GM19193 (cell line): ENCODE measurements around the gene TOP3B.

Source experiments
- POLR2A ChIP-seq: IDR thresholded peaks from 4 replicates; pipeline ENCODE4 v1.6.1; 2011; ENCODE audit not compliant: insufficient read depth, insufficient read length; ENCODE audit errors: extremely low read depth

TOP3B gene

GRCh38 chr22:21975273-21975672 is 7.3 kb downstream of the TOP3B start:
- TF ChIP-seq POLR2A = no peak

DNA sequence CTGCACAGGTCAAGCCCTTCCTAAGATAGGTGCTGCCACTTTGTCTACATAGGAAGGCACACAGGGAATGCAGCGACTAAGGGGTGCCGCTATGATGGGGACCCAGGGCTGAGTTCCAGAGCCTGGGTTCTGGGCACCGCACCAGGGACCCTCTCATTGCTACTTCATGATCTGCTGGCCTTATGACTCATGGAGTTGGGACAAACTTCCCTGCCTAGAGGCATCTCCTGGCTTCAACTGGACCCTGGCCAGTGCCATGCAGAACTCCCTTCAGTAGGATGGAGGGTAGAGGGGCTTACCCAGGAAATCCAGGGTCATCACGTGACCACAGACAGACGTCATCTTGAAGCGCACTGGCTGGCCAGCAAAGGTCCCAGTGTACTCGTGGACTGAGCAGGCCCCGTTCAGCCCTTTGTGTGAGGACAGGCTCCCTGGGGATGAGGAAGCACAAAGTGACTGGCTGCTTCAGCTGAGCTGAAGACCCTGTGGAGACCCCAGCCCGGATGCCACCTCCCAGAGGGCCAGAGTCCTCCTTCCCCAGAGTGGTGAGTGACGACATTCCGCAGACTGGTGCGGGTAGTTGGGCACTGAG is 8.4 kb downstream of the TOP3B start:
- TF ChIP-seq POLR2A = no peak

DNA sequence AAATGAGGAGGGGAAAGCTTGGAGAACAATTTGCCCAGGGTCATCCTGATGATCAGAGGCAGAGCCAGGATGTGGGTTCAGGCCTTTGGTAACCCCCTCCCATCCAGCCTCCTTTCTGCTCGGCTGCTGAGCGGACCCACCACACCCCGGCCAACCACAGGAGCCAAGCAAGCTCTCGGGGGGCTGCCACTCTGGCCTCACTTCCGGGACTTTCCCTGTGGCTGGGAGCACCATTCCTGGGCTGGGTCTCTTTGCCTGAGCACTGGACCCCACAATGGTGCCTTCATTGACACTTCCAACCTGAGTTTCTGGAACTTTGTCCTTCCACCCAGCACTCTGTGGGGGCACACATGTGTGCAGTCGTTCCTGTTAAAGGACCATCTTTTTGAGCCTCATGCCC is 9.8 kb downstream of the TOP3B start:
- no peak for TF ChIP-seq POLR2A

- TF ChIP-seq POLR2A = no peak
These were observed 10.3 kb downstream of the TOP3B start for GRCh38 chr22:21972293-21972779.

DNA sequence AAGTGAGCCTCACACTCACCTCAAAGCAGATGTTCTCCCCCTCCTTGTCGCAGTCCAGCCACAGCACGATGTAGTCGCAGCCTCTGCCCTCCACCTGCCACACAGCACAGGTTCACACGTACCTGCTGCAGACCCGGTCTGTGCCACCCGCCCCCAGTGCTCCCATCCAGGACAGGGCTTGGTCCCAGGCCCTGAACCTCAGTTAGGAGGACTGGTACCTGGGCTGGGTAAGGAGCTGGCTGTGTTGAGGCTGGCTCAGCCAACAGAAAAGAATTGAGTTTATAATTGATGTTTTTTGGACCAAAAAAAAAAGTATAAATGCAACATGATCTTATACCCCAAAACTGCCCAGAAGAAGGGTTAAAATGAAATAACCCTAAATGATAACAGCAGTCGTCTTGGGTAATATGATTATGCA is 10.7 kb downstream of the TOP3B start:
- no peak for TF ChIP-seq POLR2A

- no peak for TF ChIP-seq POLR2A
These were observed 11.6 kb downstream of the TOP3B start for GRCh38 chr22:21970800-21971617.

DNA sequence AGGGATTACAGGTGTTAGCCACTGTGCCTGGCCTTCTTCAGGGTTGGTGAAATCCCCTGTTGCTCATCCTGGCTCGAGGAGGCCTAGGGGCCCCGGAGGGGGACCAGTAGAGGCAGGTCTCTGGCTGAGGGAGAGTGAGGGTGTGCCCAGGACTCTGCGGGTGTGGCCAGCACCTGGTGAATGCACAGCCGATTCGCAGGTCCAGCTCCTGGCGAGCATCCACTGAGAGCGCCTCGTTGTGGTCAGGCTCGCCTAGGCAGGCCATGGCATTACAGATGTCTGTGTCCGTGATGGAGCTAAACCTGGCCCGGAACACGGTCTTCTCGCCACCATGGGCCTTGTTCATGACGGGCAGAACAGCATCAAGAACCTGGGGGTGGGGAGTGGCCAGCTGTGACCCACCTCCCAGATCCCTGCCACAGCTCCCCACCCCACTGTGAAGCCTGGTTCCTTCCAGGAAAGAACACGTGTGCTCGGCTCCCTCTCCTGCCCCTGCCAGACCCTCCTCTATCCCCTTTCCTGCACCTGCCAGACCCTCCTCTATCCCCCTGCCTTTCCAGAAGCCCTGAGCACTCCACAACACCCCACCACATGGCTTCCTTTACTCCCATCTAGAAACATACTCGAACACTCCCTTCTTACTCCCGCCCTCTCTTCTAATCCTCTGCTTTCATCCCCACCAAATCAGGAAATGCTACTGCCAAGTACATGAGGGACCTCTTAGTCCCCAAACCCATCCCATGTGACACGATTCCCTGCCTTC is 12.4 kb downstream of the TOP3B start:
- no peak for TF ChIP-seq POLR2A

GRCh38 chr22:21968452-21969129 is 14.0 kb downstream of the TOP3B start:
- no peak for TF ChIP-seq POLR2A

- no peak for TF ChIP-seq POLR2A
These were observed 14.8 kb downstream of the TOP3B start for GRCh38 chr22:21967693-21968271.

DNA sequence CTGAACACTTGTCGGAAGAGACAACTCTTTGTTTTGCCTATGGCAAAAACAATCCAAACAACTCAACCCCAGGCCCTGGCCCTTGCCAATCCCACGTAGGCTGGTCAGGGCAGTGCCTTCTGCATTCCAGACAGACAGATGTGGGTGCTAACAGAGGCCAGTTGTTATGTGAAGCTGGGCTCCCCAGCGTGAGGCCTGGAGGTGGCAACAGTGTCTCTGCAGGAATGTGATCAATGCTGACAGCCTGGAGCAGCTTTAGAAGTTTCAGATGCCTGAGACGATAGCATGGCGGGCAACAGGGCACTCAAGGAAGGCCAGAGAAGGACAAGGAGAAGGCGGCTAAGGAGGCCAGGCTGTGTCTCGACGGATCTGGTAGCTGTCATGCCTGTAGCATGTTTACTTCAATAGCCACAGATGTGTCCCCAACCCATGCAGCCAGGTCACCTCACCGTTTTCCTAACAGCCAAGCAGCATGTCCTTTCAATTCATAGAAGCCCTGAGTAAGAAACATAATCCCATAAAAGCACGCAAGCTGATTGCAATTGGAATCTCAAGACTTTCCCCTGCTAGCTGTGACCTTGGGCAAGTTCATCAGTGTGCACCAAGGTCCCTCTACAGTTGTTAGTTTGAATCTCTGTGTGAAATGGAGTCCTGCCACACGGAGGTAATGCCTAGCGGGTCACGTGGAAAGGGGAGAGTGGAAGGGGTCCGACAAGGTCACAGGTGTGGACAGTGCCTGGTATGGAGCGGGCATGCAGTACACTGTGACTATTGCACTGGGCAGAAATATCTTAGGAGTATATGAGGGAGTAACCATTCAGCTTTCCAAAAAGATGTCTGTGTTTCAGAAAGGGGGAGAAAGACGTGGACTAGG is 15.7 kb downstream of the TOP3B start:
- TF ChIP-seq POLR2A = no peak

GRCh38 chr22:21965762-21966288 is 16.8 kb downstream of the TOP3B start:
- no peak for TF ChIP-seq POLR2A

GRCh38 chr22:21964918-21965484 is 17.6 kb downstream of the TOP3B start:
- TF ChIP-seq POLR2A = no peak

DNA sequence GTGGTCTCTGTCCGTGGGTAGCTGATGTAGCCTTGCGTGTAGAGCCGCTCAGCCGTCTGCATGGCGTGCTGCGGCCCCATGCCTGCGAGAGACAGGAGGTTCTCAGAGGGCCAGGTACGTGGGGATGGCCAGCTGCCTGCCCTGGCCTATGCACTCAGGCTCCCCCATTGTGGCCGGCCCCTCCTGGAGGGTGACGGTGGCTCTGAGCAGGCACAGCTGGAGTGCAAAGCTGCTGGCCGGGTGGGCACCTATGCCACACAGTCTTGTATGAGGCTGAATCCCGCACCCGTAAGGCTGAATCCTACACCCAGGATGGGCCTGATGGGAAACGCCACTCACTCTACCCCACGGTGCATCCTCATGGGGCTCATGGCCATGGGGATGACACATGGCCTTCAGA is 18.4 kb downstream of the TOP3B start:
- TF ChIP-seq POLR2A = no peak
